Suprapubic skin (tissue), 4 donors: ENCODE results near the gene TADA3. TPM values are rescaled to one million over a fixed set of nuclear protein-coding genes. Genes with fewer than 3 reads are reported as not detected.

Source experiments
- DNase-seq, 2 donors: peaks; one replicate each; pipeline ENCODE4 v3.0.0-alpha.2; 2019; ENCODE audit warnings: low spot score in 2 of 2
- H3K27ac ChIP-seq: fragments of 200-600 bp; sonication (generic); one replicate; pipeline ENCODE4 v1.5.1; 2019
- H3K27me3 ChIP-seq: fragments of 200-600 bp; sonication (generic); one replicate; pipeline ENCODE4 v1.5.1; 2019
- H3K36me3 ChIP-seq: fragments of 200-600 bp; sonication (generic); one replicate; pipeline ENCODE4 v1.5.1; 2019
- H3K4me1 ChIP-seq: fragments of 200-600 bp; sonication (generic); one replicate; pipeline ENCODE4 v1.5.1; 2019
- H3K4me3 ChIP-seq: fragments of 200-600 bp; sonication (generic); one replicate; pipeline ENCODE4 v1.5.1; 2019; ENCODE audit warnings: mild to moderate bottlenecking
- H3K9me3 ChIP-seq: fragments of 200-600 bp; sonication (generic); one replicate; pipeline ENCODE4 v1.5.1; 2019
- EP300 ChIP-seq: sonication (generic); formaldehyde crosslinking; IDR thresholded peaks from one replicate; pipeline ENCODE4 v1.6.1; 2017; ENCODE audit warnings: antibody characterized with exemption
- POLR2A ChIP-seq, 2 donors: fragments of 450-650 bp; IDR thresholded peaks; one replicate each; pipeline ENCODE4 v1.6.1; 2017; ENCODE audit warnings: antibody characterized with exemption in 2 of 2, mild to moderate bottlenecking in 2 of 2, moderate library complexity in 2 of 2
- POLR2AphosphoS5 ChIP-seq, 3 donors: sonication (generic); formaldehyde crosslinking; IDR thresholded peaks; one replicate each; pipeline ENCODE4 v1.6.1; 2017; ENCODE audit warnings: antibody characterized with exemption in 3 of 3
- WGBS: methylation state at CpG from one replicate; pipeline ENCODE4 v1.1.5; 2018; 5-methylcytosine and 5-hydroxymethylcytosine counted together
- total RNA-seq, 4 donors: library from RNA; depleted of rRNA; stranded (reverse); fragments of >200 nt; gene quantifications; one replicate each; pipeline ENCODE4 v1.1.0, GENCODE V29; 2016
- TF ChIP-seq, protein P1 (sequence below), 2 donors: fragments of 200-600 bp in 1 of 2; fragments of 450-650 bp in 1 of 2; sonication (generic) in 1 of 2; IDR thresholded peaks; one replicate each; pipeline ENCODE4 v1.5.1; 2016 to 2019; ENCODE audit warnings: antibody characterized with exemption in 2 of 2, mild to moderate bottlenecking in 1 of 2, moderate library complexity in 1 of 2

TADA3 gene
- total RNA-seq, 4 donors from 2014 or later = 27.6 to 45.0 (median 38.8) TPM

- Histone ChIP-seq H3K27ac (no peak overlapping the region), H3K36me3 (peaks cover 85% of the 10 kb centered on the region), H3K27me3 (no peaks in the 10 kb centered on the region), H3K9me3 (no peaks in the 10 kb centered on the region), H3K4me3 (no peak overlapping the region), H3K4me1 (peaks cover 4% of the 10 kb centered on the region)
- 89% methylated on average over 4 of the region's 4 CpGs for WGBS
- DNase-seq = no peak
- TF ChIP-seq POLR2A (IDR thresholded peaks at IDR 0.05) (no peak), POLR2AphosphoS5 (IDR thresholded peaks at IDR 0.05) (no peak), EP300 (no peak)
- TF ChIP-seq, protein P1, sequence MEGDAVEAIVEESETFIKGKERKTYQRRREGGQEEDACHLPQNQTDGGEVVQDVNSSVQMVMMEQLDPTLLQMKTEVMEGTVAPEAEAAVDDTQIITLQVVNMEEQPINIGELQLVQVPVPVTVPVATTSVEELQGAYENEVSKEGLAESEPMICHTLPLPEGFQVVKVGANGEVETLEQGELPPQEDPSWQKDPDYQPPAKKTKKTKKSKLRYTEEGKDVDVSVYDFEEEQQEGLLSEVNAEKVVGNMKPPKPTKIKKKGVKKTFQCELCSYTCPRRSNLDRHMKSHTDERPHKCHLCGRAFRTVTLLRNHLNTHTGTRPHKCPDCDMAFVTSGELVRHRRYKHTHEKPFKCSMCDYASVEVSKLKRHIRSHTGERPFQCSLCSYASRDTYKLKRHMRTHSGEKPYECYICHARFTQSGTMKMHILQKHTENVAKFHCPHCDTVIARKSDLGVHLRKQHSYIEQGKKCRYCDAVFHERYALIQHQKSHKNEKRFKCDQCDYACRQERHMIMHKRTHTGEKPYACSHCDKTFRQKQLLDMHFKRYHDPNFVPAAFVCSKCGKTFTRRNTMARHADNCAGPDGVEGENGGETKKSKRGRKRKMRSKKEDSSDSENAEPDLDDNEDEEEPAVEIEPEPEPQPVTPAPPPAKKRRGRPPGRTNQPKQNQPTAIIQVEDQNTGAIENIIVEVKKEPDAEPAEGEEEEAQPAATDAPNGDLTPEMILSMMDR (IDR thresholded peaks at IDR 0.05) = no peak
Measured at GRCh38 chr3:9784965-9785364, 7.3 kb downstream of the TADA3 start.

DNA sequence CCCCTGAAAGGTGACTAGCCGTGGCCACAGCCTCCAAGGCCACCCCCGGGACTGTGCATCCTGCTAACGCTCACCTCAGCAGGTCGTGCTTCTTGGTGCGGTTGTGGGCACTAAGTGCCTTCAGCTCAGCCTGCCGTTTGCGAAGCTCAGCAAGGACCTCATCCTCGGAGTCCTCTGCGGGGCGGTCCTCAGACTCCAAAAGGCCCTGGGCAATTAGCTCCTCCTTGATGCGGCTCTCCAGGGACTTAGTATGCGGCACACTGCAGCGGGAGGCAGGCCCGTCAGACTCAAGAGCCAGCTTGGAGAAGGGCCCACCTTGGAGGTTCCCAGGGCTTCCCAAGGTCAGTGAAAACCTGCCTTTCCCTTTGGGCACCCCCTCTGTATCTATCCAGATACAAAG lies 8.3 kb downstream of the TADA3 start:
- WGBS = 87% methylated on average over 5 of the region's 14 CpGs
- TF ChIP-seq, protein P1 (IDR thresholded peaks at IDR 0.05) = no peak
- TF ChIP-seq EP300 (no peak), POLR2AphosphoS5 (IDR thresholded peaks at IDR 0.05) (no peak), POLR2A (IDR thresholded peaks at IDR 0.05) (no peak)
- DNase-seq = no peak
- Histone ChIP-seq H3K36me3 (peaks cover 77% of the 10 kb centered on the region), H3K9me3 (no peaks in the 10 kb centered on the region), H3K27ac (no peak overlapping the region), H3K27me3 (no peaks in the 10 kb centered on the region), H3K4me1 (peaks cover 4% of the 10 kb centered on the region), H3K4me3 (no peak overlapping the region)

- Histone ChIP-seq H3K36me3 (peaks cover 66% of the 10 kb centered on the region), H3K4me1 (peaks cover 7% of the 10 kb centered on the region), H3K27me3 (no peaks in the 10 kb centered on the region), H3K9me3 (no peaks in the 10 kb centered on the region), H3K4me3 (no peak overlapping the region), H3K27ac (no peak overlapping the region)
- TF ChIP-seq, protein P1 (IDR thresholded peaks at IDR 0.05) = no peak
- TF ChIP-seq POLR2AphosphoS5 (IDR thresholded peaks at IDR 0.05) (no peak), POLR2A (IDR thresholded peaks at IDR 0.05) (no peak), EP300 (no peak)
- WGBS = 42% methylated on average over 3 of the region's 3 CpGs
- DNase-seq = no peak
Measured at GRCh38 chr3:9782770-9783169, 9.5 kb downstream of the TADA3 start.

- DNase-seq = no peak
- H3K4me1 ChIP-seq = peaks cover 11% of the 10 kb centered on the region
- H3K36me3 ChIP-seq = peaks cover 59% of the 10 kb centered on the region
- H3K27ac ChIP-seq = no peak overlapping the region
- TF ChIP-seq POLR2AphosphoS5 (IDR thresholded peaks at IDR 0.05) = no peak
- no peak for TF ChIP-seq EP300
- no peak for TF ChIP-seq POLR2A (IDR thresholded peaks at IDR 0.05)
- TF ChIP-seq, protein P1 (IDR thresholded peaks at IDR 0.05) = no peak
- H3K4me3 ChIP-seq = no peak overlapping the region
- H3K27me3 ChIP-seq = no peaks in the 10 kb centered on the region
- WGBS = 65% methylated on average over 3 of the region's 3 CpGs
- H3K9me3 ChIP-seq = no peaks in the 10 kb centered on the region
Measured at GRCh38 chr3:9781978-9782603, 10.2 kb downstream of the TADA3 start.

DNA sequence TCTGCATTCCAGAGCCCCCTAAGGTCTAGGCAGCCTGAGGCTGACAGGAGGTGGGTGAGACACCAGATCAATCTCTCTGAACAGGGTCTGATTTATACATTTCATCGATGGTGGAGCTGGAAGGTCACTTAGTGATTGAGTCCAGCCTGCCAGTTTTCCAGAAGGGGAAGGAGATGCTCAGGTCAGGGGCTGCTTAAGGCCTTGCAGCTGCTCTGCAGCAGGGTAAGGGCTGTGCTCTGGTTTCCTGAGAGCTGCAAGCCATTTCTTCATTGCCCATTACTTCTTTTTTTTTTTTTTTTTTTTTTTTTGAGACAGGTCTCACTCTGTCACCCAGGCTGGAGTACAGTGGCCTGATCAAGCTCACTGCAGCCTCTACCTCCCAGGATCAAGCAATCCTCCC lies 10.7 kb downstream of the TADA3 start:
- H3K36me3 ChIP-seq = peaks cover 54% of the 10 kb centered on the region
- no peak for DNase-seq
- H3K27ac ChIP-seq = no peak overlapping the region
- TF ChIP-seq EP300 (no peak), POLR2AphosphoS5 (IDR thresholded peaks at IDR 0.05) (no peak), POLR2A (IDR thresholded peaks at IDR 0.05) (no peak)
- TF ChIP-seq, protein P1 (IDR thresholded peaks at IDR 0.05) = no peak
- H3K4me1 ChIP-seq = peaks cover 11% of the 10 kb centered on the region
- H3K4me3 ChIP-seq = no peak overlapping the region
- H3K9me3 ChIP-seq = no peaks in the 10 kb centered on the region
- WGBS = 47% methylated on average over 1 of the region's 1 CpG
- no peaks in the 10 kb centered on the region for H3K27me3 ChIP-seq
